ENCODE measurements around the gene ATP2B2.

Gene ATP2B2

GRCh38 chr3:10516544-10517452, 11.4 kb upstream of the ATP2B2 start:
- TF ChIP-seq CTCF (IDR thresholded peaks at IDR 0.05; ENCODE audit: low read depth, low read length) = no peak
- no peaks in the 10 kb centered on the region for H3K36me3 ChIP-seq
- no peaks in the 10 kb centered on the region for H3K9me3 ChIP-seq
- no peak overlapping the region for H3K4me3 ChIP-seq (ENCODE audit: low read depth, low read length)
- DNase-seq = no peak
- no peaks in the 10 kb centered on the region for H3K4me1 ChIP-seq
- H3K27me3 ChIP-seq = no peaks in the 10 kb centered on the region

GRCh38 chr3:10515884-10516495, 10.6 kb upstream of the ATP2B2 start:
- peak; percentile 7; the same call in 1 of the 2 replicates for TF ChIP-seq CTCF (IDR thresholded peaks at IDR 0.05; ENCODE audit: low read depth, low read length)
- H3K9me3 ChIP-seq = no peaks in the 10 kb centered on the region
- no peak for DNase-seq
- H3K36me3 ChIP-seq = no peaks in the 10 kb centered on the region
- no peaks in the 10 kb centered on the region for H3K4me1 ChIP-seq
- H3K4me3 ChIP-seq (ENCODE audit: low read depth, low read length) = no peak overlapping the region
- no peaks in the 10 kb centered on the region for H3K27me3 ChIP-seq

GRCh38 chr3:10515396-10515795, 10.0 kb upstream of the ATP2B2 start:
- no peak overlapping the region for H3K4me3 ChIP-seq (ENCODE audit: low read depth, low read length)
- no peak for DNase-seq
- TF ChIP-seq CTCF (IDR thresholded peaks at IDR 0.05; ENCODE audit: low read depth, low read length) = no peak
- no peaks in the 10 kb centered on the region for H3K27me3 ChIP-seq
- no peaks in the 10 kb centered on the region for H3K36me3 ChIP-seq
- H3K4me1 ChIP-seq = no peaks in the 10 kb centered on the region
- H3K9me3 ChIP-seq = no peaks in the 10 kb centered on the region

GRCh38 chr3:10514407-10515069, 9.2 kb upstream of the ATP2B2 start:
- Histone ChIP-seq H3K9me3 (no peaks in the 10 kb centered on the region), H3K36me3 (no peaks in the 10 kb centered on the region), H3K4me1 (no peaks in the 10 kb centered on the region), H3K27me3 (no peaks in the 10 kb centered on the region), H3K4me3 (ENCODE audit: low read depth, low read length) (no peak overlapping the region)
- TF ChIP-seq CTCF (IDR thresholded peaks at IDR 0.05; ENCODE audit: low read depth, low read length) = no peak
- DNase-seq = no peak

GRCh38 chr3:10513306-10513705, 7.9 kb upstream of the ATP2B2 start:
- H3K4me3 ChIP-seq (ENCODE audit: low read depth, low read length) = no peak overlapping the region
- H3K27me3 ChIP-seq = no peaks in the 10 kb centered on the region
- no peak for DNase-seq
- no peaks in the 10 kb centered on the region for H3K36me3 ChIP-seq
- H3K9me3 ChIP-seq = no peaks in the 10 kb centered on the region
- no peak for TF ChIP-seq CTCF (IDR thresholded peaks at IDR 0.05; ENCODE audit: low read depth, low read length)
- H3K4me1 ChIP-seq = no peaks in the 10 kb centered on the region

Measured in BE2C (cell line).